ENCODE data around the gene SAAL1.
"Not testable (repeated sequence)": the region's sequence is repeated elsewhere in the genome, so short reads cannot be mapped to it uniquely, and the experiment has no call there.

The SAAL1 gene

GRCh38 chr11:18105802-18106574, at the start of gene SAAL1:
Gene SAAL1 (minus strand): TSS chr11:18106082. CDS start chr11:18106041, 41 bp downstream.
- peak; percentile 98 for DNase-seq

- no peak for DNase-seq
These were observed 45.7 kb upstream of the SAAL1 start for GRCh38 chr11:18151581-18151980.

GRCh38 chr11:18145837-18146236, 40.0 kb upstream of the SAAL1 start:
- DNase-seq, result no peak

DNA sequence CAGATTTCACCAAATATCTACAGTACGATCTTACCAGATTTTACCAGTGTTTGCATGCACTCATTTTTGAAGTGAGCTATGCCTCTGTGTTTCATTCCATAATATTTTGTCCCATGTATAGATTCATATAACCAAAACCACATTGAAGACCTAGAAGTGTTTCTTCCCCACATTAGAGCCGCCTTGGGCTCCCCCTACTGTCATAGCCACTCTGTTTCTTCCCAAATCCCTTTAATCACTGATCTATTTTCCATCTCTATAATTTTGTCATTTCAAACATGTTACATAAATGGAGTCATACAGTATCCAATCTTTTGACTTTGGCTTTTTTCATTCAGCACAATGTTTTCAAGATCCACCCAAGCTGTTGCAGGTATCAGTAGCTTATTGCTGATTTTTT, 39.1 kb upstream of the SAAL1 start:
- no peak for DNase-seq

GRCh38 chr11:18144243-18144642, 38.4 kb upstream of the SAAL1 start:
- no peak for DNase-seq

DNA sequence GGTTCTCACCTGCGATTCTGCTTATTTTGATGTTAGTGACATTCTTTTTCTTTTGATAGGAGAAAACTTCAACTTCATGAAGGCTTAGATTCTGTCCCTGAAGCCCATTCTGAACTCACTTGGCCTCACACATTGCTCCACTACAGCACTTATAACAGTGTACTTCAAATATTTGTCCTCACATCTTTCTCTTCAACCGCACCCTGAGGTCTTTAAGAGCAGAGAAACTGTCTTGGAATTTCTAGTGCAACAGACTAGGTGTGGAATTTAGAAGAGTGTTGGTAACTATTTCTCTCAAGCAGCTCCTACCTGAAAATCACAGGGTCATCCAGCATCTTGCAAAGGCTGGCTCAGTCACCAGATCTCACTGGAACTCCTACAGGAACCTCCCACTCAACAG, 34.3 kb upstream of the SAAL1 start:
- DNase-seq, result no peak

GRCh38 chr11:18137186-18137800, 31.4 kb upstream of the SAAL1 start:
- no peak for DNase-seq

DNA sequence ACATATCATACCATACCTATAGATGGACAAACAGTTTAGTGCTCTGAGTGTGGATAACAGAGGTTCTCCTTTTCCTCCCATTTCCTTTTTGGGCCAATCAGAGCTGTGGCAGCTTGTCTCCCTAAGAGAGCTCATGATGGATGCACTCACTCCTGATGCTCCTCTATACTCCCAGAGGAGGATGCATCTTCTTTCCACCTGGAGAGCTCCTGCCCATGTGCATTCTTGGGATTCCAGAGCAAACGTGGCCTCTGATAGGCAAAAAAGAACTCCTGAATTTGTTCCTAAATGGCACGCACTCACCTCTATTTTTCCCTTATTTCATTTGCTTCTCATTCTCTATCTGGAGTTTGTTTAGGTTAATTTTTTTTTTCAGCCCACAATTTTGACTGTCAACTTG, 29.4 kb upstream of the SAAL1 start:
- no peak for DNase-seq

GRCh38 chr11:18132341-18132740, 26.5 kb upstream of the SAAL1 start, which contains the start of gene MRGPRX3:
Gene MRGPRX3 (plus strand): TSS chr11:18132571. CDS start chr11:18137203, 4,632 bp downstream.
- no peak for DNase-seq

GRCh38 chr11:18131115-18131514, 25.2 kb upstream of the SAAL1 start:
- not testable (repeated sequence) for DNase-seq

DNA sequence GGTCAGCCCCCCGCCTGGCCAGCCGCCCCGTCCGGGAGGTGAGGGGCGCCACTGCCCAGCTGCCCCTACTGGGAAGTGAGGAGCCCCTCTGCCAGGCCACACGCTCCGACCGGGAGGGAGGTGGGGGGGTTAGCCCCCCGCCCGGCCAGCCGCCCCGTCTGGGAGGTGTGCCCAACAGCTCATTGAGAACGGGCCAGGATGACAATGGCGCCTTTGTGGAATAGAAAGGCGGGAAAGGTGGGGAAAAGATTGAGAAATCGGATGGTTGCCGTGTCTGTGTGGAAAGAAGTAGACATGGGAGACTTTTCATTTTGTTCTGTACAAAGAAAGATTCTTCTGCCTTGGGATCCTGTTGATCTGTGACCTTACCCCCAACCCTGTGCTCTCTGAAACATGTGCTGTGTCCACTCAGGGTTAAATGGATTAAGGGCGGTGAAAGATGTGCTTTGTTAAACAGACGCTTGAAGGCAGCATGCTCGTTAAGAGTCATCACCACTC, 15.5 kb upstream of the SAAL1 start:
- DNase-seq, result not testable (repeated sequence)

DNA sequence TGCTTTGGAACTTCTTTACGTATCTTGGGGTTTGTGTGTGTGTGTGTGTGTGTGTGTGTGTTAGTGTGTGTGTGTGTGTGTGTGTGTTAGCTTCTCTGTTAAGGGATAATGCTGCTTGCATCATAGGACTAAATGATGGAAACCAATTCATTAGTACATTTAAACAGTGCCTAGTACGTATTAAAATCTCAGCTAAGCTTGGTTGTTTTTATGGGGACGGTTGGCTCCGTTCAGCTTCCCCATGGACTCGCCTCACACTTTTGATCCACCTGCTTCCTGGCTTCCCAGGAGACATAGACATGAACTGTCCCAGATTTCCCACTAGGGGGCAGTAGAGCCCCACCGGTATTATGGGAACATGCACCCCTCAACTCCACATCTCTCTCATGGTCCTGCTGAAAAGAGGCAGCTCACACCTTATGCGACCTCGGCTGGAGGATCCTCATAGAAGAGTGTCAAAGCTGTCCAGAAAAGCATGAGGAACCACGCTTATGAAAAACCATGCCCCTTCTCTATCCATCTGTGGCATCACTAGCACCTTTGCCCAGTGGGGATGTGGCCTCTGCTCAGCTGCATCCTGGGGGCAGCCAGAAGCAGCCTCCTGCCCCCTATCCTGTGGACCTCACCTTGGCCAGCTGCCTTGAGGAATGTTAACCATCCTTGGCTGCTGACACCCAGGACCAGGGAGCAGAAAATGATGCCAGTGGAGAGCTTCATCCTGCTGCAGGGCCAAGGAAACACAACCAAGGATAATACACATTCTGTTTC, 9.7 kb upstream of the SAAL1 start:
- DNase-seq, result peak; percentile 79

GRCh38 chr11:18111005-18111404, 5.1 kb upstream of the SAAL1 start:
- no peak for DNase-seq

- no peak for DNase-seq
These were observed 2.4 kb upstream of the SAAL1 start for GRCh38 chr11:18108254-18108653.

DNA sequence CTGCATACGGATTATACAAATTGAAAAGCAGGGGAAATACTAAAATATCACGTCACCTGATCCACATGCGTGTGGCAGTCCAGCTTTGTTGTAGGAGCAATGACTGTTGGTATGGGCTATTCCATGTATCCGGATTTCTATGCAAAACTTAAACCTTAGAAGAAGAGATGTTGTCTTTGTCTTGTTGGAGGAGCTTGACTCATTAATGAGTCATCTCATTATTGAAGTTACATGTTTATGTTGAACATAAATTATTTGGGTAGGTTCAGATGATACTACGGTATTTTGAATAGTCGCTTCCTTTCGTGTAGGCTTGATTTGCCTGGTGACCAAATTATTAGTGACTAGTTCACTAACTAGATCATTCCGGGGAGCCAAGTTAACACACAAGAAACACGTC, 806 bp upstream of the SAAL1 start:
- no peak for DNase-seq

- DNase-seq, result no peak
These were observed 638 bp downstream of the SAAL1 start for GRCh38 chr11:18105086-18105801.

DNA sequence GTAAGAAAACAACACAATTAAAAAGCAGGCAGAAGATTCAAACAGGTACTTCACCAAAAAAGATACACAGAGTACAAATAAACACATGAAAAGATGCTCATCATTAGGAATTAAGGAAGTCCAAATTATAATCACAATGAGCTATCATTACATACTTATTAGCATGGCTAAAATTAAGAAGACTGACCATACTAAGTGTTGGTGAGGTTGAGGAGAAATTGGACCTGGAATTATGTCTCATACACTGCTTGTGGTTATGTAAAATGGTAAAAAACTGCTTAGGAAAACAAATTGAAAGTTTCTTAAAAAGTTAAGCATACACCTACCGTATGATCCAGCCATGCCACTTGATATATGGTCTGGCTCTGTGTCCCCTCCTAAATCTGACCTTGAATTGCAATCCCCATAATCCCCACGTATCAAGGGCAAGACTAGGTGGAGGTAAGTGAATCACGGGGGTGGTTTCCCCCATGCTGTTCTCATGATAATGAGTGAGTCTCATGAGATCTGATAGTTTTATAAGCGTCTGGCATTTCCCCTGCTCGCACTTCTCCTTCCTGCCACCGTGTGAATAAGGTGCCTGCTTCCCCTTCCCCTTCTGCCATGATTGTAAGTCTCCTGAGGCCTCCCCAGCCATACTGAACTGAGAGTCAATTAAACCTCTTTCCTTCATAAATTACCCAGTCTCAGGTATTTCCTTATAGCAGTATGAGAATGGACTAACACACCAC, 4.8 kb downstream of the SAAL1 start:
- DNase-seq, result no peak

DNA sequence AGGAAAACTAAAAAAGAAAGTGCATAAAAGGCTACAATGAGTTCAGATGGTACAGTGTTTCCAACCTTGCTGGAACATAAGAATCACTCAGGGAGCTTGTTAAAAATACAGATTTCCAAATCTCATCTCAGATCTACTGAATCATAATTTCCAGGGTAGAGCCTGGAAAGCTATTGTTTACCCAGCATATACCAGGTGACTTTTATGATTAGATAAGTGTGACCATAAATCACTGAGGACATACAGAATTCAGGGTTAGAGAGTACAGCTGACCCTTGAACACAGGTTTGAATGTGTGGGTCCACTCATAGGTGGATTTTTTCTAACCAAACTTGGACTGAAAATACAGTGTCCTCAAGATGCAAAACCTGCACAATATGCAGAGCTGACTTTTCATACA, 11.9 kb downstream of the SAAL1 start:
- DNase-seq, result no peak

DNA sequence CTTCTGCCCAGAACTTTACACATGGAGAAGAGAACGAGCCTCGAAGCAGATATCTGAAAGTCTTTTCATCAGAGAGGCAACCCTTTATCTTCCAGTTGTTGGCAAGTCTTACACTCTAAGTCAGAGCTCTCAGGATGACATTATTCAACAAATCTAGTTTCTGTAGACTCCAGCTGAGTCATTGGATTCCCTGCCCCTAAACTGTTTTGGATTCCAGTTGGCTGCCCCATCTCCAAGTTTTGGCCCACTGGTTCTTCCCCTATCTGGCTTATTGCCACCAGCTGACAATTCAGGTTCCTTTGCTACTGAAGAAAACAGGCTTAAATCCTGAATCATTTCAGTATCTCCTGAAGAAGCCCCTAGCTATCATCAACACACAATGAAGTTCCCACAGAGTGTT, 14.2 kb downstream of the SAAL1 start:
- no peak for DNase-seq

DNA sequence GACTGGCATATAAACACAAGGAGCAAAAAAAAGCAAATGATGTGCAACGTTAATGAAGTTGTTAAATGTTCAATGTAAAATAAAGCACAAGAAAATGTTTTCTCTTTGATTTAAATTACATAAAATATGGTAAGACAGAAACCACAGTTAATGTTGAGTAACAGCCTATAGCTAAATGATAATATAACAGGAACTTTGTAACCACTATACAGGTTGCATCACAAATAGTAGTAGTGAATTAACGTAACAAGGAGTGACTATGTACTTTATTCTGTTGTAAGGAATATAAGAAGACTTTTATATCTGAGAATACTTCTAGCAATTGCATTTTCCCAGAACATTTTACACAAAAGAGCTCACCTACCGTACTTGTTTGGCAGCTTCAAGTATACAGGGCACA, 16.9 kb downstream of the SAAL1 start:
- DNase-seq, result no peak

DNA sequence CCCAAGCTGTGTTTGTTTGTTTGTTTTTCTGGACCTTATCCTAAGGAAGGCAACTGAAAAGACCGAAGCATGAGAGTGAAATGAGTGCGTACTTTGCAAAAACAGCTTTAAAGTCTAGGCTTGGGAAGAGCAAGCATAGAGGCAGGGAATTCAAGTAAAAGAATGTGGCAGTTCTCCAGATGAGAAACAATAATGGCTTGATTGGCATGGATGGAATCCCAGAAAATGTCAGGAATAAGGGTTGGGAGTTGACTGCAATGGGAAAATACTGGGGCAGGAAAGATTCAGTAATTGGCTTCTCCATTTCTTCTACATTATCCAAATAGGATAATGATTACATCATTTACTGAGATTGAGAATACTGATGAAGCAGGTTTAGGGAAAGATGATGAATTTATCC, 17.5 kb downstream of the SAAL1 start:
- no peak for DNase-seq

GRCh38 chr11:18081551-18081950, 24.3 kb downstream of the SAAL1 start:
- no peak for DNase-seq
